ENCODE measurements around the gene ANKS3.

DNA sequence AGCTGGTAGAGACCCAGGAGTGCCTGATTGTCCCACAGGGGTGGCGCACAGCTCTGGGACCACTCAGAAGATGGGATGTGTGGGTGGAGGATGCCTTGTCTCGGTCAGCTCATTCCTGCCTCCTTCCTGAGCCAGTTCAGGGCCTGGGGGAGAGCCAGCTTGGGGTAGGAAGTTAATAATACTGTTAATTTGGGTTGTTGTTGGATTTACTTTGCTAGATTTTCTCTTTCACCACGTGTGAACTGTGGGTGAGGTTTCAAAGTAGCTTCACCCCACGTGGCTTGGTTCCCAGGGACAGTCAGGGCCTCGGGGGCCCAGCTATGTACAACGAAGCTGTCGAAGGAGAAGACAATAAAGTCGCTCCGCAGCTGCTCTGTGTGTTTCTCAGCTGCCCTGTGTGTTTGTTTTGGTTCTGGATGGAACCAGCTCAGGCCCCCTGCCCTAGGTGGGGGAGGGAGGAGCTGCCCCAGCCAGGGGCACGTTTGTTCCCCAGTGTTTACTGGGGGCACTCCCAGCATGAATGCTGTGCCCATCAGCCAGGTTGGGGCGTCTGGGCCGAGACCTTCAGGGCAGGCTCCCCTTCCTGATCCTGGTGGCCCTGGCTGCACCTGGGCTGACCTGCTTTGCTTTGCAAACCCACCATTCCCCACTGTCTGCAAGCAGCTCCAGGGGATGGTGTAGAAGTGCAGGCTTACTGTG lies 38.4 kb downstream of the ANKS3 start:
- TF ChIP-seq, protein P1, sequence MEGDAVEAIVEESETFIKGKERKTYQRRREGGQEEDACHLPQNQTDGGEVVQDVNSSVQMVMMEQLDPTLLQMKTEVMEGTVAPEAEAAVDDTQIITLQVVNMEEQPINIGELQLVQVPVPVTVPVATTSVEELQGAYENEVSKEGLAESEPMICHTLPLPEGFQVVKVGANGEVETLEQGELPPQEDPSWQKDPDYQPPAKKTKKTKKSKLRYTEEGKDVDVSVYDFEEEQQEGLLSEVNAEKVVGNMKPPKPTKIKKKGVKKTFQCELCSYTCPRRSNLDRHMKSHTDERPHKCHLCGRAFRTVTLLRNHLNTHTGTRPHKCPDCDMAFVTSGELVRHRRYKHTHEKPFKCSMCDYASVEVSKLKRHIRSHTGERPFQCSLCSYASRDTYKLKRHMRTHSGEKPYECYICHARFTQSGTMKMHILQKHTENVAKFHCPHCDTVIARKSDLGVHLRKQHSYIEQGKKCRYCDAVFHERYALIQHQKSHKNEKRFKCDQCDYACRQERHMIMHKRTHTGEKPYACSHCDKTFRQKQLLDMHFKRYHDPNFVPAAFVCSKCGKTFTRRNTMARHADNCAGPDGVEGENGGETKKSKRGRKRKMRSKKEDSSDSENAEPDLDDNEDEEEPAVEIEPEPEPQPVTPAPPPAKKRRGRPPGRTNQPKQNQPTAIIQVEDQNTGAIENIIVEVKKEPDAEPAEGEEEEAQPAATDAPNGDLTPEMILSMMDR (conservative IDR thresholded peaks at IDR 0.05; ENCODE audit: low read depth in 2 of 2): no peak
- TF ChIP-seq JUNB (IDR thresholded peaks at IDR 0.05; ENCODE audit: unreplicated experiment) (no peak), EZH2phosphoT487 (IDR thresholded peaks at IDR 0.05; ENCODE audit: unreplicated experiment) (no peak), EZH2 (IDR thresholded peaks at IDR 0.05; ENCODE audit: low read depth, unreplicated experiment) (no peak), POLR2AphosphoS5 (IDR thresholded peaks at IDR 0.05; ENCODE audit: low read depth) (peak; percentile 10), STAT1 (IDR thresholded peaks at IDR 0.05; ENCODE audit: unreplicated experiment) (no peak)
- TF ChIP-seq, protein P2, sequence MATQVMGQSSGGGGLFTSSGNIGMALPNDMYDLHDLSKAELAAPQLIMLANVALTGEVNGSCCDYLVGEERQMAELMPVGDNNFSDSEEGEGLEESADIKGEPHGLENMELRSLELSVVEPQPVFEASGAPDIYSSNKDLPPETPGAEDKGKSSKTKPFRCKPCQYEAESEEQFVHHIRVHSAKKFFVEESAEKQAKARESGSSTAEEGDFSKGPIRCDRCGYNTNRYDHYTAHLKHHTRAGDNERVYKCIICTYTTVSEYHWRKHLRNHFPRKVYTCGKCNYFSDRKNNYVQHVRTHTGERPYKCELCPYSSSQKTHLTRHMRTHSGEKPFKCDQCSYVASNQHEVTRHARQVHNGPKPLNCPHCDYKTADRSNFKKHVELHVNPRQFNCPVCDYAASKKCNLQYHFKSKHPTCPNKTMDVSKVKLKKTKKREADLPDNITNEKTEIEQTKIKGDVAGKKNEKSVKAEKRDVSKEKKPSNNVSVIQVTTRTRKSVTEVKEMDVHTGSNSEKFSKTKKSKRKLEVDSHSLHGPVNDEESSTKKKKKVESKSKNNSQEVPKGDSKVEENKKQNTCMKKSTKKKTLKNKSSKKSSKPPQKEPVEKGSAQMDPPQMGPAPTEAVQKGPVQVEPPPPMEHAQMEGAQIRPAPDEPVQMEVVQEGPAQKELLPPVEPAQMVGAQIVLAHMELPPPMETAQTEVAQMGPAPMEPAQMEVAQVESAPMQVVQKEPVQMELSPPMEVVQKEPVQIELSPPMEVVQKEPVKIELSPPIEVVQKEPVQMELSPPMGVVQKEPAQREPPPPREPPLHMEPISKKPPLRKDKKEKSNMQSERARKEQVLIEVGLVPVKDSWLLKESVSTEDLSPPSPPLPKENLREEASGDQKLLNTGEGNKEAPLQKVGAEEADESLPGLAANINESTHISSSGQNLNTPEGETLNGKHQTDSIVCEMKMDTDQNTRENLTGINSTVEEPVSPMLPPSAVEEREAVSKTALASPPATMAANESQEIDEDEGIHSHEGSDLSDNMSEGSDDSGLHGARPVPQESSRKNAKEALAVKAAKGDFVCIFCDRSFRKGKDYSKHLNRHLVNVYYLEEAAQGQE (IDR thresholded peaks at IDR 0.05; ENCODE audit: unreplicated experiment): no peak
